Keratinocyte (primary cell): ENCODE data around the gene EFCAB12. TPM values are rescaled to one million over a fixed set of nuclear protein-coding genes. Genes with fewer than 3 reads are reported as not detected.

Experiments
- DNase-seq: peaks from one replicate; pipeline ENCODE4 v3.0.0-alpha.2; 2011; ENCODE audit warnings: low read depth, missing footprints, low spot score
- FAIRE-seq: peaks from 2 replicates; lab custom pipeline; 2011; peaks lifted over from hg19 to GRCh38; lab: Jason Lieb, UNC
- H2AFZ ChIP-seq: 2 replicates; pipeline ENCODE4 v1.6.0; 2012; ENCODE audit warnings: low read length, control low read depth, inconsistent platforms; ENCODE audit not compliant: control insufficient read depth
- H3K27ac ChIP-seq: 2 replicates; pipeline ENCODE4 v1.5.1; 2011; ENCODE audit warnings: low read length; ENCODE audit not compliant: control insufficient read depth, insufficient read depth
- H3K27me3 ChIP-seq: 3 replicates; pipeline ENCODE4 v1.6.0; 2011; ENCODE audit warnings: low read length; ENCODE audit not compliant: control insufficient read depth, insufficient read depth; ENCODE audit errors: extremely low read depth
- H3K36me3 ChIP-seq, 2 experiments: 2 replicates in 1 of 2; 3 replicates in 1 of 2; pipeline ENCODE4 v1.5.1; 2011; ENCODE audit warnings: low read length in 2 of 2, mild to moderate bottlenecking in 1 of 2; ENCODE audit not compliant: control insufficient read depth in 2 of 2, insufficient read depth in 2 of 2; ENCODE audit errors: extremely low read depth in 1 of 2
- H3K4me1 ChIP-seq: 3 replicates; pipeline ENCODE4 v1.5.1; 2011; ENCODE audit warnings: low read length; ENCODE audit not compliant: control insufficient read depth, insufficient read depth; ENCODE audit errors: extremely low read depth
- H3K4me2 ChIP-seq: 3 replicates; pipeline ENCODE4 v1.6.0; 2011; ENCODE audit warnings: low read depth, low read length; ENCODE audit not compliant: control insufficient read depth, insufficient read depth; ENCODE audit errors: extremely low read depth
- H3K4me3 ChIP-seq, 3 experiments: fragments of 200-600 bp in 1 of 3; sonication (generic) in 1 of 3; 2 replicates in 2 of 3; 3 replicates in 1 of 3; pipeline ENCODE4 v1.5.1; 2011 to 2016; ENCODE audit warnings: low read length in 3 of 3, mild to moderate bottlenecking in 3 of 3, control low read depth in 2 of 3, inconsistent platforms in 1 of 3, low read depth in 1 of 3, mixed read lengths in 1 of 3, mixed run types in 1 of 3, moderate library complexity in 1 of 3; ENCODE audit not compliant: control insufficient read depth in 2 of 3, insufficient read depth in 2 of 3; ENCODE audit errors: extremely low read depth in 1 of 3
- H3K79me2 ChIP-seq: 2 replicates; pipeline ENCODE4 v1.6.0; 2012; ENCODE audit warnings: low read length; ENCODE audit not compliant: control insufficient read depth, insufficient read depth
- H3K9ac ChIP-seq: 3 replicates; pipeline ENCODE4 v1.6.0; 2011; ENCODE audit warnings: low read length; ENCODE audit not compliant: control insufficient read depth, insufficient read depth; ENCODE audit errors: extremely low read depth
- H3K9me1 ChIP-seq: 3 replicates; pipeline ENCODE4 v1.6.0; 2011; ENCODE audit warnings: low read length; ENCODE audit not compliant: control insufficient read depth, insufficient read depth; ENCODE audit errors: extremely low read depth
- H3K9me3 ChIP-seq: 2 replicates; pipeline ENCODE4 v1.5.1; 2012; ENCODE audit warnings: low read depth, low read length; ENCODE audit not compliant: control insufficient read depth
- H4K20me1 ChIP-seq: 3 replicates; pipeline ENCODE4 v1.6.0; 2011; ENCODE audit warnings: low read length; ENCODE audit not compliant: control insufficient read depth, insufficient read depth; ENCODE audit errors: extremely low read depth
- EZH2 ChIP-seq: IDR thresholded peaks from one replicate; pipeline ENCODE4 v1.6.1; 2012; ENCODE audit warnings: inconsistent platforms, mild to moderate bottlenecking, low read length, moderate library complexity
- dilution Hi-C: fragments of 300-500 bp; cut with MboI; formaldehyde crosslinking; loops from one replicate; pipeline ENCODE4 v1.7.0; 2020; ENCODE audit warnings: low sequenced_read_pairs; ENCODE audit not compliant: extremely low pct_ligation_motif_present
- polyA plus RNA-seq, 5 experiments: library from polyadenylated mRNA; depleted of rRNA in 3 of 5; stranded (reverse) in 3 of 5; stranded (forward) in 1 of 5; unstranded in 1 of 5; fragments of >200 nt; gene quantifications; 1 replicate in 1 of 5; 2 replicates in 3 of 5; 3 replicates in 1 of 5; pipeline versions ENCODE4 v1.2.1 to v1.2.3, GENCODE V29; 2011 to 2012; ENCODE audit warnings: missing spikeins in 2 of 5, low read depth in 1 of 5, low replicate concordance in 1 of 5
- TF ChIP-seq, protein P1 (sequence below), 3 experiments: IDR thresholded peaks in 1 of 3; conservative IDR thresholded peaks in 1 of 3; optimal IDR thresholded peaks in 1 of 3; 2 replicates in 2 of 3; 3 replicates in 1 of 3; pipeline versions ENCODE3 to v1.5.1; 2011; ENCODE audit warnings: low read length in 3 of 3, mild to moderate bottlenecking in 3 of 3, moderate library complexity in 2 of 3, control low read depth in 1 of 3, inconsistent platforms in 1 of 3; ENCODE audit not compliant: insufficient read depth in 2 of 3; ENCODE audit errors: extremely low read depth in 1 of 3

The EFCAB12 gene
- polyA plus RNA-seq, 1 donor (not counting 4 experiments of a cell fraction or from before 2014, with no cell fraction given) = 0.34 TPM

DNA sequence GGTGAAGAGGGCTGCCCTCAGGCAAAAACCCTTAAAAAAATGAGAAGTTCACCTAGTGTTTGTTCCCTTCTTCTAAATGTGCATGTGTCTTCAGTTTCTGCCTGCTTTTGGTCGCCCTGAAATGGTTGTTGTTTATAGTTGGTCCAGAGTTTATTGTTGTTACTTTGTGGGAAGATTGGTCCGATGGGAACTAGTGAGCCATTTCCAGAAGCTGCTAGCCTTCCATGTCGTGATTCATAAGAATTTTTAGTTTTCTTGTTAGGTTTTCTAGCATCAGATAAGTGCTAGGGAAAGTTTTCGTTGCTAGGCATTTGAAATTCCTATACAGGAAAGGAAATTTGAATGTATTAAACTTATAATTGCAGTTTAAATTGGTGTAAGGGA lies 45.3 kb upstream of the EFCAB12 start:
- FAIRE-seq (no peak), DNase-seq (no peak)
- peaks cover 0 to 9% of the 10 kb centered on the region in 2 experiments for H3K36me3 ChIP-seq

DNA sequence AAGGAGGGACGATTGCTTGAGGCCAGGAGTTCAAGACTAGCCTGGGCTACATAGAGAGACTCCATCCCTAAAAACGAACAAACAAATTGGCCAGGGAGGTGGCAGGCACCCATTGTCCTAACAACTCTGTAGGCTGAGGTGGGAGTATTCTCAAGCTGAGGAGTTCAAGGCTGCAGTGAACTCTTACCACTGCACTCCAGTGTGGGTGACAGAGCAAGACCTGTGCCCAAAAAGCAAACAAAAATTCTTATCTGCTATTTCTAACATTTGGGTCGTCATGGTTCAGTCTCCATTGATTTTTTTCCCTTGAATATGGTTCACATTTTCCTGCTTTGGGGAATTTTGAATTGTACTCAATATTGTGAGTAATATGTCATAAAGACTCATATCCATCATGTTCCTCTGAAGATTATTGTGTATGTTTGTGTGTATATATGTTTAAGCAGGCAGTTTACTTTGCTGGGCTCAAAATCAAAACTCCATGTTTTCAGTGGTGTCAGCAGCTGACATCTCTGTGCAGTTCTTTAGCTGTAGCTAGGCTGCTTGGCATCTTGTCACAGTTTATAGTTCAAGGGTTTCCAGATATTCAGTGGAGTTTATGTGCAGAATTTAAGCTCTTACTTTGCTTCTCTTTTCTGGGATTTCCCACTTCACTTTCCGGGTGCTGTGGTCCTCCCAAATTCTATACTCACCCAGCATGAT lies 44.8 kb upstream of the EFCAB12 start:
- no peak overlapping the region for H3K4me3 ChIP-seq
- H3K9ac ChIP-seq = no peak overlapping the region
- no peak for TF ChIP-seq EZH2
- no peaks in the 10 kb centered on the region for H3K79me2 ChIP-seq
- dilution Hi-C loops = no loop called here
- no peaks in the 10 kb centered on the region for H3K9me3 ChIP-seq
- H3K4me1 ChIP-seq = no peaks in the 10 kb centered on the region
- no peaks in the 10 kb centered on the region for H3K27me3 ChIP-seq
- no peak overlapping the region for H3K27ac ChIP-seq
- no peaks in the 10 kb centered on the region for H4K20me1 ChIP-seq
- no peak overlapping the region for H2AFZ ChIP-seq
- H3K36me3 ChIP-seq = peaks cover 0 to 9% of the 10 kb centered on the region in 2 experiments
- FAIRE-seq (no peak), DNase-seq (no peak)
- peaks cover 2% of the 10 kb centered on the region for H3K9me1 ChIP-seq
- no peak overlapping the region for H3K4me2 ChIP-seq

More for the DNA sequence above, 45.3 kb upstream of the EFCAB12 start:
- Histone ChIP-seq H3K4me1 (no peaks in the 10 kb centered on the region), H4K20me1 (no peaks in the 10 kb centered on the region), H2AFZ (no peak overlapping the region), H3K27me3 (no peaks in the 10 kb centered on the region), H3K9me3 (no peaks in the 10 kb centered on the region), H3K9ac (no peak overlapping the region), H3K4me2 (no peak overlapping the region), H3K79me2 (no peaks in the 10 kb centered on the region), H3K27ac (no peak overlapping the region), H3K4me3 (no peak overlapping the region), H3K9me1 (peaks cover 2% of the 10 kb centered on the region)
- dilution Hi-C loops = no loop called here
- TF ChIP-seq, protein P1, sequence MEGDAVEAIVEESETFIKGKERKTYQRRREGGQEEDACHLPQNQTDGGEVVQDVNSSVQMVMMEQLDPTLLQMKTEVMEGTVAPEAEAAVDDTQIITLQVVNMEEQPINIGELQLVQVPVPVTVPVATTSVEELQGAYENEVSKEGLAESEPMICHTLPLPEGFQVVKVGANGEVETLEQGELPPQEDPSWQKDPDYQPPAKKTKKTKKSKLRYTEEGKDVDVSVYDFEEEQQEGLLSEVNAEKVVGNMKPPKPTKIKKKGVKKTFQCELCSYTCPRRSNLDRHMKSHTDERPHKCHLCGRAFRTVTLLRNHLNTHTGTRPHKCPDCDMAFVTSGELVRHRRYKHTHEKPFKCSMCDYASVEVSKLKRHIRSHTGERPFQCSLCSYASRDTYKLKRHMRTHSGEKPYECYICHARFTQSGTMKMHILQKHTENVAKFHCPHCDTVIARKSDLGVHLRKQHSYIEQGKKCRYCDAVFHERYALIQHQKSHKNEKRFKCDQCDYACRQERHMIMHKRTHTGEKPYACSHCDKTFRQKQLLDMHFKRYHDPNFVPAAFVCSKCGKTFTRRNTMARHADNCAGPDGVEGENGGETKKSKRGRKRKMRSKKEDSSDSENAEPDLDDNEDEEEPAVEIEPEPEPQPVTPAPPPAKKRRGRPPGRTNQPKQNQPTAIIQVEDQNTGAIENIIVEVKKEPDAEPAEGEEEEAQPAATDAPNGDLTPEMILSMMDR (optimal IDR thresholded peaks at IDR 0.05 in 1 of 3, IDR thresholded peaks at IDR 0.05 in 1 of 3, conservative IDR thresholded peaks at IDR 0.05 in 1 of 3; ENCODE audit: extremely low read depth in 1 of 3, insufficient read depth in 2 of 3, low read length in 3 of 3) = no peak
- TF ChIP-seq EZH2 = no peak

DNA sequence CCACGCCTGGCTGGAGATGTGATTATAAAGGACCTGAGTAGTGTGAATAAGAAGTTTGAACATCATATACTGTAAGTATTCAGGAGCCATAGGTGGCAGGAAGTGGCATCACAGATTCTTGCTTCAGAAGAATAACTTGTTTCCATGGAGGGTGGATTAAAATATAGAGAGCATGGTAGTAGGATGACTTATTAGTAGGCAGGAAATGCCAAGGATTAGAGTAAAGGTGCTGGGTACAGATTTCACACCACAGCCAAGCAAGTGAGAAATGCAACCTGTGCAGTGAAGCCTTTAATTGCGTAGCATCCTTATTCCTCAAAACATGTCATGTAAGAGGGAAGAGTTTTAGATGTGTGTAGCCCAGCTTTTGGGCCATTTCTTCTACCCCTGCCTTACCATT lies 42.4 kb upstream of the EFCAB12 start:
- H3K27ac ChIP-seq = no peak overlapping the region
- no peaks in the 10 kb centered on the region for H3K4me1 ChIP-seq
- TF ChIP-seq, protein P1 (optimal IDR thresholded peaks at IDR 0.05 in 1 of 3, IDR thresholded peaks at IDR 0.05 in 1 of 3, conservative IDR thresholded peaks at IDR 0.05 in 1 of 3; ENCODE audit: extremely low read depth in 1 of 3, insufficient read depth in 2 of 3, low read length in 3 of 3) = no peak
- no peak for TF ChIP-seq EZH2
- no peaks in the 10 kb centered on the region for H3K36me3 ChIP-seq
- no peaks in the 10 kb centered on the region for H3K79me2 ChIP-seq
- peaks cover 2% of the 10 kb centered on the region for H3K9me1 ChIP-seq
- H3K4me2 ChIP-seq = no peak overlapping the region
- no peak overlapping the region for H3K4me3 ChIP-seq
- FAIRE-seq = no peak
- dilution Hi-C loops = no loop called here
- no peaks in the 10 kb centered on the region for H3K9me3 ChIP-seq
- H3K9ac ChIP-seq = no peak overlapping the region
- H3K27me3 ChIP-seq = no peaks in the 10 kb centered on the region
- no peak for DNase-seq
- no peaks in the 10 kb centered on the region for H4K20me1 ChIP-seq
- H2AFZ ChIP-seq = no peak overlapping the region
